Measurements from ENCODE around the gene PLTP.

GRCh38 chr20:45880988-45881788 lies 30.8 kb downstream of the PLTP start, which contains the start of gene ZSWIM1:
- TF ChIP-seq POLR2AphosphoS5 (IDR thresholded peaks at IDR 0.05) = peak; percentile 67
- no peak for TF ChIP-seq EP300 (IDR thresholded peaks at IDR 0.05)
- TF ChIP-seq CTCF (IDR thresholded peaks at IDR 0.05) = peak in 1 of 4 experiments; percentile 6
- TF ChIP-seq POLR2A (IDR thresholded peaks at IDR 0.05) = peak; percentile 53

Measured in gastroesophageal sphincter (tissue), 3 donors.